Heart left ventricle (tissue), 16 donors: ENCODE results near the gene KRTAP20-1. TPM values are rescaled to one million over a fixed set of nuclear protein-coding genes. Genes with fewer than 3 reads are reported as not detected.
A peak's percentile ranks its signal among the peaks of the same experiment; 100 is the strongest.

ENCODE experiments used
- ATAC-seq, 4 donors: fragments of 200-7000 bp; cut with Tn5 transposase; one replicate each; pipeline ENCODE4 v1.9.1; 2020 to 2022; ENCODE audit warnings: moderate library complexity in 4 of 4, mild to moderate bottlenecking in 3 of 4, moderate number of reproducible peaks in 1 of 4
- DNase-seq, 5 donors: peaks; one replicate each; pipeline ENCODE4 v3.0.0-alpha.2; 2020
- H3K27ac ChIP-seq, 12 donors: fragments of 200-600 bp; sonication (generic) in 4 of 12; one replicate each; pipeline versions ENCODE4 v1.5.0 to v1.8.0; 2016 to 2022; ENCODE audit warnings: mild to moderate bottlenecking in 2 of 12
- H3K27me3 ChIP-seq, 9 donors: fragments of 200-600 bp; sonication (generic) in 2 of 9; one replicate each; pipeline versions ENCODE4 v1.5.1 to v1.8.0; 2016 to 2022; ENCODE audit warnings: mild to moderate bottlenecking in 3 of 9
- H3K36me3 ChIP-seq, 9 donors: fragments of 200-600 bp; sonication (generic) in 2 of 9; one replicate each; pipeline versions ENCODE4 v1.5.0 to v1.8.0; 2018 to 2022; ENCODE audit warnings: mild to moderate bottlenecking in 2 of 9
- H3K4me1 ChIP-seq, 12 donors: fragments of 200-600 bp; sonication (generic) in 4 of 12; one replicate each; pipeline versions ENCODE4 v1.5.0 to v1.8.0; 2016 to 2022; ENCODE audit warnings: mild to moderate bottlenecking in 3 of 12
- H3K4me3 ChIP-seq, 12 donors: fragments of 200-600 bp; sonication (generic) in 4 of 12; one replicate each; pipeline versions ENCODE4 v1.5.0 to v1.8.0; 2017 to 2022; ENCODE audit warnings: mild to moderate bottlenecking in 9 of 12, moderate library complexity in 4 of 12
- H3K9me3 ChIP-seq, 12 donors: fragments of 200-600 bp; sonication (generic) in 4 of 12; one replicate each; pipeline versions ENCODE4 v1.5.0 to v1.8.0; 2016 to 2022; ENCODE audit warnings: mild to moderate bottlenecking in 1 of 12
- CTCF ChIP-seq, 12 donors: fragments of 200-600 bp; sonication (generic) in 4 of 12; IDR thresholded peaks; one replicate each; pipeline versions ENCODE4 v1.5.0 to v1.8.0; 2018 to 2022; ENCODE audit warnings: antibody characterized with exemption in 12 of 12, mild to moderate bottlenecking in 5 of 12
- POLR2A ChIP-seq, 2 donors: fragments of 450-650 bp; IDR thresholded peaks; one replicate each; pipeline ENCODE4 v1.6.1; 2017; ENCODE audit warnings: antibody characterized with exemption in 2 of 2, mild to moderate bottlenecking in 2 of 2, moderate library complexity in 2 of 2
- WGBS, 4 donors: extraction: QIAGEN DNeasy Blood & Tissue Kit in 2 of 4; methylation state at CpG; one replicate each; pipeline versions ENCODE4 v1.1.5 to v1.1.7; 2013 to 2018; 5-methylcytosine and 5-hydroxymethylcytosine counted together
- intact Hi-C, 10 donors: fragments of 100-400 bp; cut with DNase I; formaldehyde crosslinking; loops; one replicate each; pipeline versions ENCODE4 v1.11.1 to v1.14.2; 2022
- polyA plus RNA-seq, 2 donors: library from polyadenylated mRNA; stranded (reverse); fragments of 200-250 nt; gene quantifications; one replicate each; pipeline ENCODE4 v1.2.3, GENCODE V29; 2013
- total RNA-seq, 9 donors: library from RNA; depleted of rRNA in 2 of 9; stranded (reverse); fragments of >200 nt in 2 of 9; fragmentation: NEBNext Ultra II Directional in 3 of 9; extraction: Animal tissue kit (Norgen Biotek cat#: 25700) in 3 of 9; gene quantifications; one replicate each; pipeline versions ENCODE4 v1.1.0 to v1.2.4, GENCODE V29; 2016 to 2023
- donor health status: ischemic (EF 13 %, LVEDD 7.1; RV severe dilation, severe dysfunction).
- donor health status: healthy with polysubstance abuse.
- donor health status: DM: no; HTN: yes; CAD: no.
- donor health status: DM: no; HTN: no; CAD: no.
- donor health status: ischemic (EF 25% LVEDD 6.9; RV normal size, moderate dysfunction).
- donor health status: ischemic (EF 25% LVEDD 5.7; RV mildly dilated, moderate dysfunction).
- donor health status: healthy.
- donor health status: DM: yes; HTN: yes; CAD: no.
- donor health status: ischemic (EF 35%, LVEDD 5.7; RV mildly dilated, moderate dysfunction).
- donor health status: nonischemic (EF 11% LVEDD 7.7; RV severe dilation, severe dysfunction).
- donor health status: DM: yes; HTN: yes; CAD: no.
- donor health status: PGD.
- donor health status: ischemic (EF 29% LVEDD 5.4; RV normal size, mild dysfunction).
- donor health status: nonischemic (EF 23%, LVEDD 6.1; RV moderate dilation, normal function).

Gene KRTAP20-1
- total and polyA plus RNA-seq, 11 donors, result not detected

GRCh38 chr21:30625449-30626165, 9.4 kb downstream of the KRTAP20-1 start:
- no peaks in the 10 kb centered on the region for H3K27me3 ChIP-seq
- intact Hi-C loops, result no loop called here
- no peaks in the 10 kb centered on the region for H3K4me1 ChIP-seq
- H3K4me3 ChIP-seq, result no peak overlapping the region
- WGBS, 4 donors, result 69 to 78% (median 74%) methylated on average over 4 of the region's 4 CpGs
- no peaks in the 10 kb centered on the region for H3K36me3 ChIP-seq
- DNase-seq, result no peak
- TF ChIP-seq POLR2A (IDR thresholded peaks at IDR 0.05) (no peak), CTCF (IDR thresholded peaks at IDR 0.05) (no peak)
- H3K27ac ChIP-seq, result no peak overlapping the region
- peaks cover 0 to 3% (median 0%) of the 10 kb centered on the region in 12 donors for H3K9me3 ChIP-seq
- no peak for ATAC-seq

- ATAC-seq, result no peak
- intact Hi-C loops, result no loop called here
- no peak for TF ChIP-seq POLR2A (IDR thresholded peaks at IDR 0.05)
- no peak for TF ChIP-seq CTCF (IDR thresholded peaks at IDR 0.05)
Measured at GRCh38 chr21:30628109-30628508, 11.9 kb downstream of the KRTAP20-1 start.

GRCh38 chr21:30629200-30629599, 13.0 kb downstream of the KRTAP20-1 start:
- no peak overlapping the region for H3K27ac ChIP-seq
- H3K9me3 ChIP-seq, result peaks cover 0 to 3% (median 0%) of the 10 kb centered on the region in 12 donors
- H3K27me3 ChIP-seq, result no peaks in the 10 kb centered on the region
- TF ChIP-seq CTCF (IDR thresholded peaks at IDR 0.05) (no peak), POLR2A (IDR thresholded peaks at IDR 0.05) (no peak)
- no peaks in the 10 kb centered on the region for H3K36me3 ChIP-seq
- no peak overlapping the region for H3K4me3 ChIP-seq
- ATAC-seq, result peak in 1 of 4 donors; percentile 59
- DNase-seq, result no peak
- H3K4me1 ChIP-seq, result no peaks in the 10 kb centered on the region
- 23 to 33% (median 28%) methylated on average over 1 of the region's 1 CpG for WGBS, 4 donors
- intact Hi-C loops, result no loop called here

More at GRCh38 chr21:30628109-30628508, 11.9 kb downstream of the KRTAP20-1 start:
- no peak for DNase-seq
- no peak overlapping the region for H3K4me3 ChIP-seq
- peaks cover 0 to 3% (median 0%) of the 10 kb centered on the region in 12 donors for H3K9me3 ChIP-seq
- H3K4me1 ChIP-seq, result no peaks in the 10 kb centered on the region
- no peaks in the 10 kb centered on the region for H3K27me3 ChIP-seq
- no peaks in the 10 kb centered on the region for H3K36me3 ChIP-seq
- 76 to 91% (median 84%) methylated on average over 4 of the region's 4 CpGs for whole genome bisulfite sequencing, 4 donors
- H3K27ac ChIP-seq, result no peak overlapping the region

GRCh38 chr21:30634906-30635305, 18.7 kb downstream of the KRTAP20-1 start, which contains the start of gene KRTAP20-2:
TSS of gene KRTAP20-2 (plus strand) at chr21:30635206. CDS start at chr21:30635264, 58 bp downstream.
- Histone ChIP-seq H3K27me3 (no peaks in the 10 kb centered on the region), H3K4me1 (no peaks in the 10 kb centered on the region), H3K36me3 (no peaks in the 10 kb centered on the region), H3K27ac (no peak within 1 kb of the TSS), H3K4me3 (no peak within 1 kb of the TSS), H3K9me3 (no peaks in the 10 kb centered on the region)
- DNase-seq (no peak), ATAC-seq (no peak)
- TF ChIP-seq CTCF (IDR thresholded peaks at IDR 0.05) (no peak), POLR2A (IDR thresholded peaks at IDR 0.05) (no peak)
- intact Hi-C loops, result no loop called here
- WGBS, 4 donors, result 70 to 100% (median 88%) methylated on average over 1 of the region's 1 CpG
